H54 (cell line): ENCODE data around the gene TEAD1.
"Not testable (repeated sequence)": the region's sequence is repeated elsewhere in the genome, so short reads cannot be mapped to it uniquely, and the experiment has no call there.

Experiments used
- DNase-seq: peaks from one replicate; pipeline ENCODE4 v3.0.0; 2011; ENCODE audit warnings: low spot score, mixed read lengths; ENCODE audit not compliant: insufficient read length
- FAIRE-seq: peaks from 3 replicates; lab custom pipeline; 2011; peaks lifted over from hg19 to GRCh38; lab: Jason Lieb, UNC
- POLR2A ChIP-seq: IDR thresholded peaks from 2 replicates; pipeline ENCODE4 v1.6.1; 2011; ENCODE audit warnings: low read depth, mild to moderate bottlenecking, low read length

The TEAD1 gene

DNA sequence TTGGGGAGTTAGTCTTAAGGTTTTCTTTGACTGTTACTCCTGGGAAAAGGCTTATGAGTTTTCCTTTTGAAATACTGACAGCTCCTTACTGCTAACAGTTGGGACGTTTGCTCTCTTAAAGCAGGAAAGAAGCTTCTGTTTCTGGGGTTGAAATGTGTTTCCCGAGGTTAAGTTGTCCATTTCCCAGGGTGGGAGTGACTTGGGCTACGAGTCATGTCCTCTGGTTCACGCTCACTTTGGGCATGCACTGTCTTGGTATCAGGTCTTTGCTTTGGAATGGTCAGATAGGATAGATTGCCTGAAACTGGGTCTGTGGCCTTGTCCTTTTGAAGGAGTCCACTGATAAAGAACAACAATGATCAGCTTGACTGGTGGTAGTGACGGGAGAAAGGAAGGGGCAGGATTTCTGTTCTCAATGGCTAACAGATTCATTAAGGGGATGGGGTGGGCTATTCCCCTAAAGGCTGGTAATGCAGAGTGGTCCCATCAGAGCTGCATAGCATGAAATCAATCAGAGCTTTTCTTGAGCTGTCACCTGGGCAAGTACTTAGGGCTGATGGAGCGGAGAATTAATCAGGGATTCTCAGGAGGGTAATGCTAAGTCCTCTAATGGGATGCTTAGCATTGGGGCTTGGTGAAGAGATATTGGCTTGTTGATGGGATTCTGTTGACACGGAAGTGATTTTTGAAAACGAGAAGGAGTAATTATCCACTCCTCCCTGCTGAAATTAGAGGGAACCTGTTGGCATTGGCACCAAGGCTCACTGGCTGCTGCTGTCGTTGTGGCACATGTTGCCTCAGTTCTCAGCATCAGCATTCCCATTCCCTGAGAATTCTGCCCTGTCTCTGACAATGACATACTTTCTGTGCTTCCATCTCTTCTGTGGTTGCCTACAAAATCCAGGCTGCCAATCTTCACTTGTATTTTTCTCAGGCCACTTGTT is 81.6 kb downstream of the TEAD1 start:
- DNase-seq (no peak), FAIRE-seq (no peak)
- TF ChIP-seq POLR2A: no peak

GRCh38 chr11:12756454-12756806 is 82.2 kb downstream of the TEAD1 start:
- FAIRE-seq (no peak), DNase-seq (no peak)
- no peak for TF ChIP-seq POLR2A

DNA sequence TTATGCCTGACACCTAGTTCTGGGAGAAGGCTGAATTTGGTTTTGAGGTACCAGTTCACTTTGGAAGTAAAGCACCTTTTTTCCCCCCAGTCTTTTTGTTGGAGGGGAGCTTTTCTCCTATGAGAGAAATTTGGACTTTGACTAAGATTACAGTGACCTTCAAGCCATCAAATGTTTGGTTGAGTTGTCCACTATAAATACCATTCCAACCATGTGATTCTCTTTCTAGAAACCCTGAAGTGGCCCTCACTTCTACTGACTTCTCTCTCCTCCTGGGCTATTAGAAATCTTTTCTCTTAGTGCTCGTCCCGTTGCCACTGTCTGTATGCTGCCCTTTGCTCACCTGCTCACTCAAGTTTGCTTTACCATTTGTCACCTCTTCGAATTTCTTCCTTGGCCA is 82.6 kb downstream of the TEAD1 start:
- TF ChIP-seq POLR2A: no peak
- FAIRE-seq (no peak), DNase-seq (no peak)

DNA sequence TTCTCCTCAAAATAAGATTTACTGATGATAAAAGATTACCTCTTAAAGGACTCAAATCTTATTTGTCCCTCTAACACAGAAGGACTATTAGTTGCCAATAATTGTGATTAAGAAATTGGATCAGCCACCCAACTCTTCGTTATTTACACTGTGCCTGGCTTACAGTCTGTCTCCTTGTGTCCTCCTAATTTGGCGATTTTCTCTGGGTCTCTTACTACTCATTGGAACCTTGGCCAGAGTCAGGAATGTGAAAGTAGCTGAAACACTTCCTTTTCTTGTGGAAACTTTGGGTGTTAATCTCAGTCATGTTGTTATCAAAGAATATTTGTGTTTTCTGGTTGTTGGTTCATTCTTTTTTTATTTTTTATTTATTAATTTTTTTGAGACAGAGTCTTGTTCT is 83.2 kb downstream of the TEAD1 start:
- no peak for TF ChIP-seq POLR2A
- no peak for DNase-seq
- FAIRE-seq: no peak

- FAIRE-seq, DNase-seq: not testable (repeated sequence)
Measured at GRCh38 chr11:12758117-12758516, 83.9 kb downstream of the TEAD1 start.

GRCh38 chr11:12761029-12761428 is 86.8 kb downstream of the TEAD1 start:
- no peak for TF ChIP-seq POLR2A
- DNase-seq (no peak), FAIRE-seq (no peak)

GRCh38 chr11:12762278-12762677 is 88.1 kb downstream of the TEAD1 start:
- no peak for FAIRE-seq
- TF ChIP-seq POLR2A: no peak
- DNase-seq: no peak

- no peak for FAIRE-seq
- DNase-seq: no peak
- no peak for TF ChIP-seq POLR2A
Measured at GRCh38 chr11:12762696-12763324, 88.6 kb downstream of the TEAD1 start.

- DNase-seq: no peak
- no peak for FAIRE-seq
- TF ChIP-seq POLR2A: no peak
Measured at GRCh38 chr11:12764187-12764914, 90.1 kb downstream of the TEAD1 start.

- DNase-seq (no peak), FAIRE-seq (no peak)
- no peak for TF ChIP-seq POLR2A
Measured at GRCh38 chr11:12765428-12765827, 91.2 kb downstream of the TEAD1 start.

GRCh38 chr11:12767027-12767426 is 92.8 kb downstream of the TEAD1 start:
- FAIRE-seq (no peak), DNase-seq (no peak)
- TF ChIP-seq POLR2A: no peak

- FAIRE-seq: no peak
- DNase-seq: no peak
- no peak for TF ChIP-seq POLR2A
Measured at GRCh38 chr11:12767577-12767976, 93.4 kb downstream of the TEAD1 start.

GRCh38 chr11:12768726-12769673 is 94.8 kb downstream of the TEAD1 start:
- FAIRE-seq: no peak
- DNase-seq: no peak
- no peak for TF ChIP-seq POLR2A

- DNase-seq: peak; percentile 34
- no peak for TF ChIP-seq POLR2A
- no peak for FAIRE-seq
Measured at GRCh38 chr11:12769834-12770345, 95.7 kb downstream of the TEAD1 start.
